ENCODE data around the gene ZNF330.

- no peak for TF ChIP-seq TAF1 (IDR thresholded peaks at IDR 0.05; ENCODE audit: borderline replicate concordance, low read depth, low read length)
- TF ChIP-seq CTCF (IDR thresholded peaks at IDR 0.05) = no peak
- no peak for TF ChIP-seq FOXM1 (IDR thresholded peaks at IDR 0.05; ENCODE audit: low read depth)
- peak in 1 of 2 experiments; percentile 78; a peak in 2 of 4 replicates for TF ChIP-seq EP300 (IDR thresholded peaks at IDR 0.05; ENCODE audit: borderline replicate concordance in 1 of 2, low read depth in 1 of 2, low read length in 1 of 2)
- no peak for TF ChIP-seq SMC3 (IDR thresholded peaks at IDR 0.05; ENCODE audit: low read depth, low read length)
- no peak for TF ChIP-seq MXI1 (IDR thresholded peaks at IDR 0.05; ENCODE audit: low read depth, low read length)
- no peak for TF ChIP-seq MAX (IDR thresholded peaks at IDR 0.05; ENCODE audit: low read depth)
- TF ChIP-seq YY1 (IDR thresholded peaks at IDR 0.05; ENCODE audit: low read depth) = no peak
- TF ChIP-seq NFIC (IDR thresholded peaks at IDR 0.05; ENCODE audit: borderline replicate concordance) = no peak
- peak; percentile 59 for TF ChIP-seq CHD2 (IDR thresholded peaks at IDR 0.05; ENCODE audit: low read length, partially characterized antibody)
- no peak for TF ChIP-seq USF2 (IDR thresholded peaks at IDR 0.05; ENCODE audit: borderline replicate concordance, low read depth, low read length)
- TF ChIP-seq EZH2phosphoT487 (IDR thresholded peaks at IDR 0.05; ENCODE audit: borderline replicate concordance, low read depth) = no peak
These were observed 41.0 kb upstream of the ZNF330 start for GRCh38 chr4:141179474-141180373.
